K562 (cell line): ENCODE data around the gene ABCG5. TPM values are rescaled to one million over a fixed set of nuclear protein-coding genes. Genes with fewer than 3 reads are reported as not detected.

Source experiments
- BCOR ChIP-seq: fragments of 450-650 bp; IDR thresholded peaks from 2 replicates; pipeline ENCODE4 v1.6.1; 2016
- E4F1 ChIP-seq: fragments of 250-450 bp; sonication (Bioruptor Pico); IDR thresholded peaks from 2 replicates; pipeline ENCODE4 v1.5.0; 2021; ENCODE audit warnings: mild to moderate bottlenecking, borderline replicate concordance
- EWSR1 ChIP-seq: fragments of 450-650 bp; IDR thresholded peaks from 2 replicates; pipeline ENCODE4 v1.6.1; 2018; ENCODE audit warnings: borderline replicate concordance, mild to moderate bottlenecking, low read depth, moderate library complexity; ENCODE audit not compliant: partially characterized antibody
- EZH2 ChIP-seq: IDR thresholded peaks from 2 replicates; pipeline ENCODE4 v1.6.1; 2012; ENCODE audit warnings: low read depth, mild to moderate bottlenecking, inconsistent platforms, low read length, borderline replicate concordance
- GATAD2A ChIP-seq: fragments of 450-650 bp; IDR thresholded peaks from 2 replicates; pipeline ENCODE4 v1.6.1; 2017
- GTF3C2 ChIP-seq: IDR thresholded peaks from 3 replicates; pipeline ENCODE4 v1.6.1; 2011; ENCODE audit warnings: borderline replicate concordance, mild to moderate bottlenecking, moderate library complexity; ENCODE audit not compliant: insufficient read length; ENCODE audit errors: extremely low read depth
- LARP7 ChIP-seq: fragments of 450-650 bp; IDR thresholded peaks from 2 replicates; pipeline ENCODE4 v1.6.1; 2016
- MAFF ChIP-seq: IDR thresholded peaks from 2 replicates; pipeline ENCODE4 v1.6.1; 2012; ENCODE audit warnings: low read length, improper control_type of control experiment
- MLX ChIP-seq, 2 experiments: fragments of 450-650 bp in 1 of 2; sonication (generic) in 1 of 2; formaldehyde crosslinking; conservative IDR thresholded peaks; 2 replicates each; pipeline versions ENCODE4 v1.4.0 to v1.8.1; 2020 to 2022; ENCODE audit warnings: mild to moderate bottlenecking in 1 of 2, missing genetic modification reagents in 1 of 2
- NCOA6 ChIP-seq: fragments of 450-650 bp; IDR thresholded peaks from 2 replicates; pipeline ENCODE4 v1.6.1; 2017; ENCODE audit warnings: mild to moderate bottlenecking
- NCOR1 ChIP-seq: fragments of 450-650 bp; IDR thresholded peaks from 2 replicates; pipeline ENCODE4 v1.6.1; 2016; ENCODE audit warnings: mild to moderate bottlenecking, moderate library complexity
- NFRKB ChIP-seq: fragments of 450-650 bp; IDR thresholded peaks from 2 replicates; pipeline ENCODE4 v1.6.1; 2016; ENCODE audit warnings: low read depth
- PKNOX1 ChIP-seq: fragments of 450-650 bp; IDR thresholded peaks from 2 replicates; pipeline ENCODE4 v1.6.1; 2016
- RBM25 ChIP-seq: fragments of 200-400 bp; formaldehyde crosslinking; IDR thresholded peaks from 2 replicates; pipeline ENCODE4 v1.6.1; 2018; ENCODE audit warnings: low read length, low read depth, moderate library complexity; ENCODE audit not compliant: severe bottlenecking
- SAFB2 ChIP-seq: fragments of 200-400 bp; formaldehyde crosslinking; IDR thresholded peaks from 2 replicates; pipeline ENCODE4 v1.6.1; 2018; ENCODE audit warnings: borderline replicate concordance, low read length, low read depth, moderate library complexity; ENCODE audit not compliant: severe bottlenecking
- SAP30 ChIP-seq: fragments of 200-600 bp; sonication (generic); IDR thresholded peaks from 2 replicates; pipeline ENCODE4 v1.6.1; 2012; ENCODE audit warnings: borderline replicate concordance, low read depth, mild to moderate bottlenecking, moderate library complexity, low read length, control low read depth, inconsistent platforms; ENCODE audit not compliant: insufficient read depth, poor library complexity, severe bottlenecking
- SIRT6 ChIP-seq: IDR thresholded peaks from one replicate; pipeline ENCODE4 v1.6.1; 2012; ENCODE audit warnings: low read depth, mild to moderate bottlenecking, control low read depth, inconsistent platforms, low read length, moderate library complexity
- STAT5B ChIP-seq: fragments of 250-450 bp; sonication (Bioruptor Pico); IDR thresholded peaks from 2 replicates; pipeline ENCODE4 v1.8.0; 2021; ENCODE audit warnings: mild to moderate bottlenecking, inconsistent platforms
- ZBTB17 ChIP-seq: fragments of 450-650 bp; formaldehyde crosslinking; IDR thresholded peaks from 2 replicates; pipeline ENCODE4 v1.4.0; 2020; ENCODE audit warnings: mild to moderate bottlenecking
- ZNF23 ChIP-seq: fragments of 250-450 bp; sonication (Bioruptor Pico); IDR thresholded peaks from 2 replicates; pipeline ENCODE4 v1.4.0; 2020; ENCODE audit warnings: mild to moderate bottlenecking
- ZNF511 ChIP-seq: sonication (generic); formaldehyde crosslinking; IDR thresholded peaks from 2 replicates; pipeline ENCODE4 v1.8.0; 2022; ENCODE audit warnings: mild to moderate bottlenecking, missing genetic modification reagents
- polyA plus RNA-seq, 8 experiments: library from polyadenylated mRNA; depleted of rRNA in 4 of 8; stranded (reverse) in 5 of 8; unstranded in 3 of 8; fragments of >200 nt; fragmentation: Nextera tagmentation in 2 of 8; fragmentation: Illumina TruSeq in 1 of 8; extraction: Ambion mirVana in 2 of 8; extraction: Trizol in 1 of 8; gene quantifications; 2 replicates each; pipeline versions ENCODE4 v1.2.1 to v1.2.3, GENCODE V29; 2011 to 2014; ENCODE audit warnings: inconsistent platforms in 1 of 8, missing spikeins in 1 of 8
- total RNA-seq, 7 experiments: library from RNA; depleted of rRNA in 6 of 7; stranded (reverse); fragments of >200 nt in 6 of 7; fragmentation: Illumina TruSeq in 2 of 7; extraction: Trizol in 2 of 7; gene quantifications; 2 replicates each; pipeline versions ENCODE4 v1.2.1 to v1.2.3, GENCODE V29; 2011 to 2021; ENCODE audit warnings: low replicate concordance in 1 of 7

ABCG5 gene
- total and polyA plus RNA-seq, 9 of the 15 experiments (the other 6 are each of a cell fraction or from before 2014, with no cell fraction given) = 0.01 TPM; not detected in 7

- TF ChIP-seq SAFB2 = no peak
- no peak for TF ChIP-seq E4F1 (CRISPR knock-in tag)
- TF ChIP-seq LARP7 = no peak
- TF ChIP-seq BCOR = no peak; the same call in 1 of the 2 replicates
- TF ChIP-seq MAFF = no peak
- TF ChIP-seq NFRKB = no peak
- TF ChIP-seq EWSR1 = no peak
- TF ChIP-seq ZNF23 = no peak
- no peak for TF ChIP-seq MLX (CRISPR knock-in tag; conservative IDR thresholded peaks at IDR 0.05)
- 0 out of 2 replicates have a peak, but pooled peaks have one; percentile 37 for TF ChIP-seq ZBTB17 (CRISPR knock-in tag)
- no peak for TF ChIP-seq EZH2
- no peak for TF ChIP-seq NCOR1
- peak; percentile 56 for TF ChIP-seq NCOA6
- TF ChIP-seq SAP30 = peak; percentile 91
- no peak for TF ChIP-seq RBM25
- no peak for TF ChIP-seq GATAD2A
- TF ChIP-seq SIRT6 = no peak
- TF ChIP-seq STAT5B (CRISPR knock-in tag) = no peak
- 0 out of 2 replicates have a peak, but pooled peaks have one; percentile 59 for TF ChIP-seq ZNF511 (CRISPR knock-in tag)
- peak; percentile 35; the same call in 1 of the 2 replicates for TF ChIP-seq PKNOX1
- TF ChIP-seq GTF3C2 = no peak
These were observed 64.6 kb downstream of the ABCG5 start, which contains the start of gene DYNC2LI1 (continued) for GRCh38 chr2:43773876-43774613.
